ENCODE measurements around the gene RALGPS2.
"Not testable (repeated sequence)": the region's sequence is repeated elsewhere in the genome, so short reads cannot be mapped to it uniquely, and the experiment has no call there.

DNA sequence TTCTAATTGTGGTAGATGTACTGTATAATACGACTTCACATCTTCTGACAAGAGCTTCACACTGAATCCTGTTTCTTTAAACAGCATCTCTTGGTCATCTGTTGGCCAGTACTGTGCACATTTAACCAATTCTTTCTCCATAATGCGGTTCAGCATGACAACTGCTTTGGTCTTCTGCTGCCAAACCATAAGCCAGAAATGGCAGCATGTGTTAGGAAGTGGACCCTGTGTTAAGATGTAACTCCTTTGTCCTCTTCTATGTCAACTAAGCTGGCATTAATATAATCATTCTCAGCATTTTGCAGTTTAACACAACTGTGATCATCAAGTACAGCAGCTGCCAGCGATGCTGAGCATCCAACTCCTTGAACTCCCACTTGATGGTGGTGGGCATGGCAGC is 22.3 kb downstream of the RALGPS2 start:
- TF ChIP-seq MYC (CRISPR knock-in tag; IDR thresholded peaks at IDR 0.05; ENCODE audit: borderline replicate concordance); FOXM1 (CRISPR knock-in tag; IDR thresholded peaks at IDR 0.05); EP300 (IDR thresholded peaks at IDR 0.05; ENCODE audit: low read depth in 2 of 2, low read length in 2 of 2); EP300 (CRISPR knock-in tag; IDR thresholded peaks at IDR 0.05; ENCODE audit: borderline replicate concordance); RAD21 (CRISPR knock-in tag; IDR thresholded peaks at IDR 0.05): not testable (repeated sequence)
- TF ChIP-seq, protein P1, sequence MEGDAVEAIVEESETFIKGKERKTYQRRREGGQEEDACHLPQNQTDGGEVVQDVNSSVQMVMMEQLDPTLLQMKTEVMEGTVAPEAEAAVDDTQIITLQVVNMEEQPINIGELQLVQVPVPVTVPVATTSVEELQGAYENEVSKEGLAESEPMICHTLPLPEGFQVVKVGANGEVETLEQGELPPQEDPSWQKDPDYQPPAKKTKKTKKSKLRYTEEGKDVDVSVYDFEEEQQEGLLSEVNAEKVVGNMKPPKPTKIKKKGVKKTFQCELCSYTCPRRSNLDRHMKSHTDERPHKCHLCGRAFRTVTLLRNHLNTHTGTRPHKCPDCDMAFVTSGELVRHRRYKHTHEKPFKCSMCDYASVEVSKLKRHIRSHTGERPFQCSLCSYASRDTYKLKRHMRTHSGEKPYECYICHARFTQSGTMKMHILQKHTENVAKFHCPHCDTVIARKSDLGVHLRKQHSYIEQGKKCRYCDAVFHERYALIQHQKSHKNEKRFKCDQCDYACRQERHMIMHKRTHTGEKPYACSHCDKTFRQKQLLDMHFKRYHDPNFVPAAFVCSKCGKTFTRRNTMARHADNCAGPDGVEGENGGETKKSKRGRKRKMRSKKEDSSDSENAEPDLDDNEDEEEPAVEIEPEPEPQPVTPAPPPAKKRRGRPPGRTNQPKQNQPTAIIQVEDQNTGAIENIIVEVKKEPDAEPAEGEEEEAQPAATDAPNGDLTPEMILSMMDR (CRISPR knock-in tag; IDR thresholded peaks at IDR 0.05): not testable (repeated sequence)

All from HepG2 (cell line).